HepG2 (cell line): ENCODE results near the gene PRSS48. TPM values are rescaled to one million over a fixed set of nuclear protein-coding genes. Genes with fewer than 3 reads are reported as not detected.

Experiments used
- AGO1 ChIP-seq: fragments of 200-400 bp; formaldehyde crosslinking; IDR thresholded peaks from 2 replicates; pipeline ENCODE4 v1.6.1; 2017; ENCODE audit warnings: mild to moderate bottlenecking, low read depth, low read length, moderate library complexity; ENCODE audit not compliant: poor library complexity, severe bottlenecking
- AGO2 ChIP-seq: fragments of 200-400 bp; formaldehyde crosslinking; optimal IDR thresholded peaks from 2 replicates; pipeline ENCODE3; 2017; ENCODE audit warnings: mild to moderate bottlenecking, low read depth, low read length, moderate library complexity
- ARHGAP35 ChIP-seq: sonication (generic); formaldehyde crosslinking; IDR thresholded peaks from 2 replicates; pipeline ENCODE4 v1.9.0; 2022; ENCODE audit warnings: mild to moderate bottlenecking, inconsistent platforms, moderate library complexity, missing genetic modification reagents, borderline replicate concordance
- ASH2L ChIP-seq: fragments of 300-600, 200-600 bp; sonication (generic); IDR thresholded peaks from 2 replicates; pipeline ENCODE4 v1.7.0; 2017; ENCODE audit warnings: low read depth, mild to moderate bottlenecking, moderate library complexity, mixed read lengths, low read length; ENCODE audit not compliant: insufficient read length
- FOXO1 ChIP-seq: sonication (generic); formaldehyde crosslinking; IDR thresholded peaks from 2 replicates; pipeline ENCODE4 v1.4.0; 2020; ENCODE audit warnings: missing genetic modification reagents
- HBP1 ChIP-seq: IDR thresholded peaks from 2 replicates; pipeline ENCODE4 v1.6.1; 2016; ENCODE audit warnings: low read depth, control low read depth
- HOXA7 ChIP-seq: sonication (generic); formaldehyde crosslinking; IDR thresholded peaks from 2 replicates; pipeline ENCODE4 v1.8.1; 2022; ENCODE audit warnings: mild to moderate bottlenecking, missing genetic modification reagents, moderate library complexity
- ISX ChIP-seq: sonication (generic); formaldehyde crosslinking; conservative IDR thresholded peaks from 2 replicates; pipeline ENCODE4 v1.5.0; 2020; ENCODE audit warnings: missing genetic modification reagents
- KLF16 ChIP-seq, 2 experiments: sonication (generic) in 1 of 2; formaldehyde crosslinking in 1 of 2; IDR thresholded peaks; 2 replicates each; pipeline versions ENCODE4 v1.6.1 to v1.8.0; 2016 to 2023; ENCODE audit warnings: missing genetic modification reagents in 2 of 2, missing compliant biosample characterization in 1 of 2
- KLF9 ChIP-seq: IDR thresholded peaks from 2 replicates; pipeline ENCODE4 v1.6.1; 2016; ENCODE audit warnings: low read depth
- NCOA1 ChIP-seq: sonication (generic); formaldehyde crosslinking; IDR thresholded peaks from 2 replicates; pipeline ENCODE4 v1.9.0; 2021; ENCODE audit warnings: missing genetic modification reagents
- RNF219 ChIP-seq: sonication (generic); formaldehyde crosslinking; IDR thresholded peaks from 2 replicates; pipeline ENCODE4 v1.5.0; 2020; ENCODE audit warnings: mild to moderate bottlenecking, missing genetic modification reagents
- SNAPC4 ChIP-seq: sonication (generic); formaldehyde crosslinking; IDR thresholded peaks from 2 replicates; pipeline ENCODE4 v1.4.0; 2020; ENCODE audit warnings: mild to moderate bottlenecking, missing genetic modification reagents
- THYN1 ChIP-seq: sonication (generic); formaldehyde crosslinking; IDR thresholded peaks from 2 replicates; pipeline ENCODE4 v1.8.1; 2023; ENCODE audit warnings: low read depth, mild to moderate bottlenecking, moderate library complexity, missing genetic modification reagents, borderline replicate concordance
- ZGPAT ChIP-seq: IDR thresholded peaks from 2 replicates; pipeline ENCODE4 v1.6.1; 2016; ENCODE audit warnings: mild to moderate bottlenecking
- ZNF230 ChIP-seq: sonication (generic); formaldehyde crosslinking; IDR thresholded peaks from 2 replicates; pipeline ENCODE4 v1.4.0; 2020; ENCODE audit warnings: mild to moderate bottlenecking, missing genetic modification reagents
- ZNF350 ChIP-seq: sonication (generic); formaldehyde crosslinking; IDR thresholded peaks from 2 replicates; pipeline ENCODE4 v1.4.0; 2020; ENCODE audit warnings: mild to moderate bottlenecking, low read depth, missing genetic modification reagents, borderline replicate concordance
- ZNF557 ChIP-seq: sonication (generic); formaldehyde crosslinking; IDR thresholded peaks from 2 replicates; pipeline ENCODE4 v1.4.0; 2020; ENCODE audit warnings: missing genetic modification reagents
- ZNF704 ChIP-seq: sonication (generic); formaldehyde crosslinking; IDR thresholded peaks from 2 replicates; pipeline ENCODE4 v1.8.1; 2023; ENCODE audit warnings: mild to moderate bottlenecking, inconsistent platforms, moderate library complexity, missing genetic modification reagents, borderline replicate concordance
- polyA plus RNA-seq, 8 experiments: library from polyadenylated mRNA; depleted of rRNA in 3 of 8; stranded (reverse) in 7 of 8; unstranded in 1 of 8; fragments of >200 nt; fragmentation: Illumina TruSeq in 4 of 8; extraction: Trizol in 4 of 8; gene quantifications; 2 replicates each; pipeline versions ENCODE4 v1.2.1 to v1.2.3, GENCODE V29; 2011 to 2016; ENCODE audit warnings: low read depth in 4 of 8, missing spikeins in 1 of 8, mixed read lengths in 1 of 8; ENCODE audit not compliant: insufficient read depth in 1 of 8
- total RNA-seq, 5 experiments: library from RNA; depleted of rRNA; stranded (reverse); fragments of >200 nt; fragmentation: Illumina TruSeq; extraction: Trizol; gene quantifications; 2 replicates each; pipeline ENCODE4 v1.2.3, GENCODE V29; 2016; ENCODE audit warnings: low read depth in 1 of 5

The PRSS48 gene
- total and polyA plus RNA-seq, 2 of the 13 experiments (the other 11 are each of a cell fraction or from before 2014, with no cell fraction given): not detected

GRCh38 chr4:151325949-151326246 lies 48.9 kb downstream of the PRSS48 start (continued):
- TF ChIP-seq KLF16 (CRISPR knock-in tag; IDR thresholded peaks at IDR 0.05) (0 out of 4 replicates have a peak, but pooled peaks of 1 of the 2 experiments have one; percentile 9), ZGPAT (CRISPR knock-in tag) (peak; percentile 1; the same call in 1 of the 2 replicates), ZNF350 (CRISPR knock-in tag) (0 out of 2 replicates have a peak, but pooled peaks have one; percentile 7), THYN1 (no peak), RNF219 (CRISPR knock-in tag) (no peak; the same call in 1 of the 2 replicates), SNAPC4 (CRISPR knock-in tag) (no peak), ASH2L (peak; percentile 75), ZNF230 (CRISPR knock-in tag) (peak; percentile 54; the same call in 1 of the 2 replicates), KLF9 (no peak), AGO2 (no peak), AGO1 (no peak), HOXA7 (CRISPR knock-in tag) (no peak), HBP1 (CRISPR knock-in tag) (no peak), ZNF704 (no peak), NCOA1 (CRISPR knock-in tag) (no peak), ISX (CRISPR knock-in tag) (no peak), ARHGAP35 (no peak; the same call in 1 of the 2 replicates), FOXO1 (no peak), ZNF557 (CRISPR knock-in tag) (no peak)
